Smooth muscle cell of the brain vasculature (primary cell): ENCODE results near the gene ZNF783.
"Not testable (repeated sequence)": the region's sequence is repeated elsewhere in the genome, so short reads cannot be mapped to it uniquely, and the experiment has no call there.

Experiments used
- DNase-seq: peaks from one replicate; pipeline ENCODE4 v3.0.0-alpha.2; 2012; ENCODE audit warnings: low read depth, low spot score

ZNF783 gene

DNA sequence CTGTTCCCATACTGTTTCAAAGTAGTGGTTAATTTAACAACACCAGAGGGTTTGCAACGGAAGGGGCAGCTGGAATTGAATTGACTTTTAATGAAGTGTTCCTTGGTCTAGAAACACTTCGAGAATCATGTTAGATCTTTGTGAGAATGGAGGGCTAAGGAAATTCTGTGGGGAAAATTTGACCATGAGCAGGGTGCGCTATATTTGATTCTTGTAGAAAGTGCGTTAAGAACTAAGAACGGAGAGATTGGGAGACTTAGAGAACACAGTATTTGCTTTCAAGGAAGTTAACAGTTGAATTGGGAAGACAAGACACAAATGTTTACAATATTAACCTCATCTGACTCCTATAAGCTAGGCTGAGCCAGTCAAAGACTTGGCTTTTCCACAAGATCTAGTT, 21.4 kb upstream of the ZNF783 start:
- DNase-seq, result no peak

DNA sequence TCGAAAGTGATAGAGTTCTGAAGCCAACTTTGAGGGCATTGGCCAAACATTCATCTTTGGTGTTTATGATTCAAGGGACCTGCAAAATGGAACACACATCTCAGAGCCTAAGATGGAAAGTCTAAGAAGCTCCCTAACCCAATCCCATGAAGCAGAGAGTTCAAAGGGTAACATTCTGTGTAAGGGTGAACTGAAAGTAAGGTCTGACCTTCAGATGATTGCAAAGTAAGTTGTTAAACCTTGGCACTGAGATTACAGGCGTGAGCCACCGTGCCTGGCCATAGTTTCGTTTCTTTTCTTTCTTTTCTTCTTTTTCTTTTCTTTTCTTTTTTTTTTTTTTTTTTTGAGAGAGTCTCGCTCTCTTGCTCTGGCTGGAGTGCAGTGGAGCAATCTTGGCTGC, 20.3 kb upstream of the ZNF783 start:
- DNase-seq, result no peak

DNA sequence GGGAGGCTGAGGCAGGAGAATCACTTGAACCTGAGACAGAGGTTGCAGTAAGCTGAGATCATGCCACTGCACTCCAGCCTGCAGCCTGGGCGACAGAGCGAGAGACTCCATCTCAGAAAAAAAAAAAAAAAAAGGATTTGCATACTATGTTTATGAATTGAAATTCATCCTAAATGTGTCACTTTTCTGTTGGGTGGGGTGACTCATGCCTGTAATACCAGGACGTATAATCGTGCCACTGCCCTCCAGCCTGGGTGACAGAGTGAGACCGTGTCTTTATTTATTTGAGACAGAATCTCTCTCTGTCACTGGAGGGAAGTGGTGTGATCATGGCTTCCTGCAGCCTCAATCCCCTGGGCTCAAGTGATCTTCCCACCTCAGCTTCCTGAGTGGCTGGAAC, 16.8 kb upstream of the ZNF783 start:
- DNase-seq, result no peak

DNA sequence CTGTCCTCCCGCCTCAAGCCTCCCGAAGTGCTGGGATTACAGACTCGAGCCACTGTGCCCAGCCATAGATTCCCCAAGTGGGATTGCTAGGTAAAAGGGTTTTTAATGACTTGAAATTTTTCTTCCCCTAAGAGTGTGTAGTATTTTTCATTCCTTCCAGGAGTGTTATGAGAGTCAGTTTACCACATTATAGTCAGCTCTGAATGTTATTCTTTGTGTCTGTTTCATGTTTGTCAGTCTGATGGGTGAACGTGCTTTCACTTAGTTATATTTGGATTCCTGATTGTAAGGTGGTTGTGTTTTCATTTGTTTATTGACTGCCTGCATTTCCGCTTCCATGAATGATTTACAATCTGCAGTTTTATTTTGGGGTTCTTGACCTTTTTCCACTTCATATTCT, 16.3 kb upstream of the ZNF783 start:
- no peak for DNase-seq

DNA sequence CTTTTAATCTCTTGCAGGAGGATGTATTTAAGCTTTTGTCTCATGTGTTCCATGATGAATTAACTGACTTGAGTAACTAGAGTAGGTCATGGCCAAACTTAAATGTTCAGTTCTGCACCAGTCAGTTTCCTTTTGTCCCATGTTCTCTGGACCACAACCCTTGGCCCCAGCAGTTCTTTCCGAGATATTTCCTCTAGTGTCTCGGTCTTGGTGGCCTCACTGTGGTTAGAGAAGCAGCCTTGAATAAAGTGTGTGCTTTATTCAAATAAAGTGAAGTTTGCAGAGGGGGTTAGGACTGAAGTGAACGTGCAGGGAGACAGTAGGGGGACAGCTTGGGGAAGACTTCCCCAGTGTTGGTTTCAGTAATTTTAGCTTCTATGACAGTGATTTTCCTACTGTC, 13.2 kb upstream of the ZNF783 start:
- no peak for DNase-seq

DNA sequence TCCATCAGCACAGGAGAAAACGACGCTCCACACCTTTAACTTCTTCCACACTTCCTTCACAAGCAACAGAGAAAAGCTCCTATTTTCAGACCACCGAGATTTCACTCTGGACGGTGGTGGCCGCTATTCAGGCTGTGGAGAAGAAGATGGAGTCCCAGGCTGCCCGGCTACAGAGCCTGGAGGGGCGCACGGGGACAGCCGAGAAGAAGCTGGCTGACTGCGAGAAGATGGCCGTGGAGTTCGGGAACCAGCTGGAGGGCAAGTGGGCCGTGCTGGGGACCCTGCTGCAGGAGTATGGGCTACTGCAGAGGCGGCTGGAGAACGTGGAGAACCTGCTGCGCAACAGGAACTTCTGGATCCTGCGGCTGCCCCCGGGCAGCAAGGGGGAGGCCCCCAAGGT, 11.8 kb upstream of the ZNF783 start:
- DNase-seq, result not testable (repeated sequence)

DNA sequence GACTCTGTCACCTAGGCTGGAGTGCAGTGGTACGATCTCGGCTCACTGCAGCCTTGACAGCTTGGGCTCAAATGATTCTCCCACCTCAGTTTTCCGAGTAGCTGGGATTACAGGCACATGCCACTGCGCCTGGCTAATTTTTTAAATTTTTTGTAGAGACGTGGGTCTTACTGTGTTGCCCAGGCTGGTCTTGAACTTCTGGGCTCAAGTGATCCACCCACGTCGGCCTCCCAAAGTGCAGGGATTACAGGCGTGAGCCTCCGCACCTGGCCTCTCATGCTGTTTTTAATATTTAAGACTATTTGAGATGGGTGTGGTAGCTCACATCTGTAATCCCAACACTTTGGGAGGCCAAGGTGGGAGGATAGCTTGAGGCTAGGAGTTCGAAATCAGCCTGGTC, 10.5 kb upstream of the ZNF783 start:
- not testable (repeated sequence) for DNase-seq

DNA sequence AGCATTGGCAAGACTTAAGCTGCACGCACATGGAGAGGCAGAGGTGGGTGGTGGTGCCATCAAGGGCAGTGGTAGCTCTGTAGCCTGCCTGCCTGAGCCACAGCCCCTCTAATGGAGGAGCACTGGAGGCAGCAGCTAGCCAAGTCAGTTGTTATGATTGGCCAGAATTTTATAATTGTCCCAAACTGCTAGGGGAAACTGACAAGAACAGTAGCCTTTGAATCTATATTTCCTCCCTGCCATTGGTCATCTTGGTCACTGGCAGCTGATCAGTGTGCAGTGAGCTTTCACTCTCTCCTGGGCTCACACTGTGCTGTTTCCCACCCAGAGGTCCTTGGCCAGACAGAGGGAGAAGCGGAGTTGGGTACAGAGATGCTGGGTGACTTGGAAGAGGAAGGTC, 9.6 kb upstream of the ZNF783 start:
- no peak for DNase-seq

DNA sequence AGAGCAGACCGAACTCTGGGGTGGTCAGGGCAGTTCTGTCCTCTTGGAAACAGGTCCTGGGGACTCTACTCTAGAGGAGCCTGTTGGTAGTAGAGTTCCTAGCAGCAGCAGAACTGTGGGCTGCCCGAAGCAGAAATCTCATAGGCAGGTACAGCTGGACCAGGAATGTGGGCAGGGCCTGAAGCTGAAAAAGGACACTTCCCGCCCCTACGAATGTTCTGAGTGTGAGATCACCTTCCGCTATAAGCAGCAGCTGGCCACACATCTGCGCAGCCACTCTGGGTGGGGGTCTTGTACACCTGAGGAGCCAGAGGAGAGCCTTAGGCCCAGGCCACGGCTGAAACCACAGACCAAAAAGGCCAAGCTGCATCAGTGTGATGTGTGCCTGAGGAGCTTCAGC, 8.3 kb upstream of the ZNF783 start:
- DNase-seq, result no peak

DNA sequence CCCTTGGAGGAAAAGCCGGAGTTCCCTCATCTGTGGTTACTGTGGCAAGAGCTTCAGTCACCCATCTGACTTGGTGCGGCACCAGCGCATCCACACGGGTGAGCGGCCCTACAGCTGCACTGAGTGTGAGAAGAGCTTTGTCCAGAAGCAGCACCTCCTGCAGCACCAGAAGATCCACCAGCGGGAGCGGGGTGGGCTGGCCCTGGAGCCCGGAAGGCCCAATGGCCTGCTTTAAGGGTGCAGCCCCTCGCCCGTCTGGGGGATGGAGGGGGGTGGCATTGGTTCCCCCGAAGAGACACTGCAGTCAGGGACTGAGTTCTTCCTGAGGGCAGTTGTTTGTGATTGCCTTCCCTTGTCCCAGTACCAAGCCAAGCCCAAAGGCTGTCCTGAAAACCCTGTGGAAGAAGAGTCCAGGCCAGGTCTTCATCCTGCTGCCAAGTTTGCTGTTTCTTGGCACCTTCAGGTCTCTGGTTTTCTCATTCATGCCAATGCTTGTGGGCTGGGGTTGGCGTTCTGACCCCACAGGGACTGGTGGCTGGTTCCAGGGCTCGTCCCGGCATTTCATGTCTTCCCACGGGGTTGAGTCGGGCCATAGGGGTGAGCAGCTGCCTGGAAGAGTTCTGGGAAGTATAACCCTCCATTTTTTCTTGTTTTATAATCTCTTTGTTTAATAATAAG, 7.7 kb upstream of the ZNF783 start:
- no peak for DNase-seq

DNA sequence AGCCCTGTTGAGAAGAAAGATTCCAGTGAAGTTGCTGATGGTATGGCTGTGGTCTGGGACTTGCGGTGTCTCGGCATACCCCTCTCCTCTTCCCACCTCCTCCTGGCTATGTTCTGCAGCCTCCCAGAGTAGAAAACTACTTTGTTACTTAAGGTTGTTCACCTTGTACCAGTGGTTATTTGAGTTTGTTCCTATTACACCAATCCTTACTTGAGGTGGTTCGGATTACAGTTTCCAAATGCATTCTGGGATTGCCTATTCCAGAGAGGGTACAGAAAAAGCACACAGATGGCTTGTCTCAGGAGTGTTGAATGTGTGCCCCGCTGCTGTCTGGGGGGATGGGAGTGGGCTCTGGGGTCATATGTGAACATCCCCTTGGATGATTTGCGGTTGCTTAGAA, 6.8 kb upstream of the ZNF783 start:
- no peak for DNase-seq

DNA sequence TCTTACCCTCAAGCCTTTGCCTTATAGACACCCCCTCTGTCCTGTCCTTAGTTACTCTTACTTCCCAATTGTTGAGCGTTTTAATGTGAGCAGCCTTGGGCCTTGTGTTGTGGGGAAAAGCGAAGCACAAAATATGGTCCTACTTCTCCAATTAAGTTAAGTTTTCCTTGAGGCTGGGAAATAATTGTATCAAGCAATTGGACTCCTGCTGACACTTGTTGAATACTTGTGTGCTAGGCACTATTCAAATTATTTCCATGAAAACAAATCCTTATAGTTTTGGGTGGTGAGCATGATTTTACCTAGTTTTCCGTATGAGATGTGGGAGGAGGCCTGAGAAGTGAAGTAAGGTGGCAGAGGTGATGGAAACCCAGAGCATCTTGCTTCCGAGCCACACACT, 5.4 kb upstream of the ZNF783 start:
- DNase-seq, result no peak

DNA sequence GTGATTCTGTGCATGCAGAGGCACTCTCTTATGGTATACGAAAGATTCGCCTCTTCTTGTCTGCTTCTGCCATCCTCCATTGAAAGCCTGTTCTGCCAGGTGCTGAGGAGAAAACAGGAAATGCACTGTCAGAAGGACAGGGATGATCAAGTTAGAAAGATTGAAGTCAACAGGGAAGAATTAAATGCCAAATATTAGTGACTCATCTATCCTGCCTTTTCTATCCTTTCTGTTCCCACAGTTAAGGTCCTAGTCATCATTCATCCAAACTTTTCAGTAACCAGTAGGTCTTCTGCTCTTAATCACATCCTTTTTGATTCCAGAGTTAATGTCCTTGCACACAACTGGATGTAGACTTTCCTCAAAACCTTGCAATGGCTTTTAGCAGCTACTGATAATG, 4.8 kb upstream of the ZNF783 start:
- no peak for DNase-seq

DNA sequence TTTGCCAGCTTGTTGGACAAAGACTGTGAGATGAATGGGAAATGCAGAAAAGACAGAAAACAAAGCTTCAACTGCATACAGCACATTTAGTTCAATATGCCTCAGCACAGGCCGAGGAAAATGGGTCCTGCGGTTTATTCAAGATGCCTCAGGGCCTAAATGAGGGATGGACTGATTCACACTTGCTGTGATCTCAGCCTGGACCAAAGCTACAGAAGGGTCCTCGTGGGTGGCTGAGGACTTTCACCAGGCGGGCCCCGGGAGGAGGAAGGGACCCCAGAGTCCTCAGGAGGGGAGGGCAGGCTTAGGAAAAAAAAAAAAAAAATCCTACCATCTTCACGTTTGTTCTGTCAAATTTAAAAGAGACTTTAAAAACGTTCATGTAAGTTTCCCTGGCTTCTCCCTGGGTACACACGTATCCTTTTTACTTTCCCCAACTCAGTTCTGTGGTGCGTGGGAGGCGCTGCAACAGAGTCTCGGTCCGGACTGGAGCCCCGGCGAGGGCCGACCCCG, 624 bp upstream of the ZNF783 start:
- DNase-seq, result no peak

DNA sequence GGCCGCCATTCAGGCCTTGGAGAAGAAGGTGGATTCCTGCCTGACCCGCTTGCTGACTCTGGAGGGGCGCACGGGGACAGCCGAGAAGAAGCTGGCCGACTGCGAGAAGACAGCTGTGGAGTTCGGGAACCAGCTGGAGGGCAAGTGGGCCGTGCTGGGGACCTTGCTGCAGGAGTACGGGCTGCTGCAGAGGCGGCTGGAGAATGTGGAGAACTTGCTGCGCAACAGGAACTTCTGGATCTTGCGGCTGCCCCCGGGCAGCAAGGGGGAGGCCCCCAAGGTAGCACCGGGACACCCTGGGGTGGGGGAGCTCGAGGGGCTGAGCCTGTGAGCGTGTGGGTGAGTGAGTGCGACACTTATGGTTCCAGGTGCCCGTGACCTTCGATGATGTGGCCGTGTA, 4.5 kb downstream of the ZNF783 start:
- no peak for DNase-seq

DNA sequence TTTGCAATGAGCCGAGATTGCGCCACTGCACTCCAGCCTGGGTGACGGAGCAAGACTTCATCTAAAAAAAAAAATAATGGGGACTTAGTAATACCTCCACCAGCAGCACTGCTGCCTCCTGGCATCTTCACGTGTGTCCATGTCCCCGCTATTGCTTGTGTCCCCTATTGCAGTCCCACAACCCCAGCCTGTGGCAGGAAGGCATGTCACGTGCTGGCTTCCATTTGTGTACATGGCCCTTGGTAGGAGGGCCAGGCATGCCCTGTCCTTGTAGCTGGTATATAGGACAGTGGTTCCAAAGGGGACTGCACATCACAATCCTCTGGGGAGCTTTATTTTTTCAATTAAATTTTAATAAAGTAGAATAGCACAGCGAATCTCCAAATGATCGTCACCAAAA, 5.7 kb downstream of the ZNF783 start:
- DNase-seq, result no peak

DNA sequence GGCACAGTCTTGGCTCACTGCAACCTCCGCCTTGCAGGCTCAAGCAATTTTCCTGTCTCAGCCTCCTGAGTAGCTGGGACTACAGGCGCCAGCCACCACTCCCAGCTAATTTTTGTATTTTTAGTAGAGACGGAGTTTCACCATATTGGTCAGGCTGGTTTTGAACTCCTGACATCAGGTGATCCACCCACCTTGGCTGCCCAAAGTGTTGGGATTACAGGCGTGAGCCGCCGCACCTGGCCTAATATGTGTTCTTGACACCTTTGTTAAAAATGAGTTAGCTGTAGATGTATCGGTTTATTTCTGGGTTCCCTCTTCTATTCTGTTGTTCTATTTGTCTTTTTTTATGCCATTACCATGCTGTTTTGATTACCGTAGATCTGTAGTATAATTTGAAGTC, 12.4 kb downstream of the ZNF783 start:
- not testable (repeated sequence) for DNase-seq

DNA sequence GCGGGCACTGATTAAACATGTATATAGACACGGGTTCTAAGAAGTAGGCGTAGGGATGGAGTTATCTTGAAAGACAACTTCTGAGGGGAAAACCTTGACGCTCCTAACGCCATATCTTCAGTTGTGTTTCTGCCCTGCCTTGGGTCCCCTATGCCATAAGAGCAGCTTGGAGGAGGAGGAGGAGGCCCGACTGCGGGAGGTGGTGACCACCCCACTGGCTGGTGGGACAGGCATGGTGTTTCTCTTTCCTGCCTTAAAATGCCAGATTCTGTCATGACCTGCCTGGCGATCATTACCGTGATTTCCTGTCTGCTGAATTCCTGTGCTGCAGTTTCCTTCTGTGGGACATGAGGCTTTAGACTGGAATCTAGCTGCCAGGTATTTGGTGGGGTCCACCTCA, 15.9 kb downstream of the ZNF783 start:
- DNase-seq, result no peak

DNA sequence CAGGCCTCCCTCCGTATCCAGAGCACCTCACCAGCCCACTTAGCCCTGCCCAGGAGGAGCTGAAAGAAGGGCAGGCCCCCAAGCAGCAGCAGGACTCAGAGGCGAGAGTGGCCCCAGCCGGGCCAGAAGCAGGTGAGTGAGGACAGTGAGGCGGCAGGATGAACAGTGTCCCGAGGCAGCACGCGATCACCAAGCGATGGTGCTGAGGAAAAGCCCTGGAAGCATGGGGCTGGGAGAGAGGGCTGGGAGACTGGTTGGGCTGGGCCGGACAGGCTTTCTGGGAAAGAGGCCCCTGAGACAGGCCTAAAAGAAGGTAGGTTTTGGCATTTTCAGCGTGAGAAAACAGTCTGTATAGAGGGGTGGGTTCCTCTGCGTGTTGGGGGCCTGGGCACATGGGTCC, 16.4 kb downstream of the ZNF783 start:
- no peak for DNase-seq

DNA sequence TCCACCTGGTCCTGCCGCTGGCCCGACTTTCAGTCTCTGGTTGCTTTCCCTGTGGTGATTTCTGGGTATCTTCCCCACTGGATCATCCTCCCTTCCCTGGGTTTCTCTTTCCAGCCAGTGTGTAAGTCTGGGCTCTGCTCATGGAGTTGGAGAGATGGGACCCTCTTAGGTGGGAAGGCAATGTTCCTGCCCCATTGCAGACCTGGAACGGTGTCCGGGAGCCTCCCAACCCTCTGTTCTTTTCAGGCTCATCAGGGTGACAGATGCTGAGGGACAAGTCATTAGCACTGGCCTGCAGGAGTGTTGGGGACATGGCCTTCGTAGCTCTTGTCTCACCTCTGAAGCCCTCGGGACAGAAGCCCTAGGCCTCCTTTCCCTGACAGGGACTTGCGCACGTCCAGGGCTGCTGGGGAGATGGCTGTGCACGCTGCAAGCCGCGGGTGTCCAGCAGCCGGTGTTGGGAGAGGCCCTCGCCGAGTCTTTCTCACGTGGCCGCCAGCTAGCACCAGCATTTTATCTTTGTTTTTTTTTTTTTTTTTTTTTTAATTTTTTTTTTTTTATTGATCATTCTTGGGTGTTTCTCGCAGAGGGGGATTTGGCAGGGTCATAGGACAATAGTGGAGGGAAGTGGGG, 17.2 kb downstream of the ZNF783 start:
- DNase-seq, result no peak

DNA sequence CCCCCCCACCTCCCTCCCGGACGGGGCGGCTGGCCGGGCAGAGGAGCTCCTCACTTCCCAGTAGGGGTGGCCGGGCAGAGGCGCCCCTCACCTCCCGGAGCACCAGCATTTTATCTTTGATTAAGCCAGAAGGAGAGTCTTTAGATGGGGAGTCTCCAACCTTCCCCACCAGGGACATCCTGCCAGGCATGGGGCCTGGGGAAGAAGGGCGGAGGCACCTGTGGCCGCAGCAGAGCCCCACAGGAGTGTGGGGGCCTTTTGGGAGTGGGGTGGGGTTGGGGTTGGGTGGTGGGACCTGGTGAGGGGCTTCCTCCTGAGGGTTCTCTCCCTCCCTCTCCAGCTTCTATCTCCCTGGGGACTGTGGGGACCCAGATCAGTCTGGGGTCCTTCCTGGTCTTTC, 18.2 kb downstream of the ZNF783 start:
- no peak for DNase-seq

DNA sequence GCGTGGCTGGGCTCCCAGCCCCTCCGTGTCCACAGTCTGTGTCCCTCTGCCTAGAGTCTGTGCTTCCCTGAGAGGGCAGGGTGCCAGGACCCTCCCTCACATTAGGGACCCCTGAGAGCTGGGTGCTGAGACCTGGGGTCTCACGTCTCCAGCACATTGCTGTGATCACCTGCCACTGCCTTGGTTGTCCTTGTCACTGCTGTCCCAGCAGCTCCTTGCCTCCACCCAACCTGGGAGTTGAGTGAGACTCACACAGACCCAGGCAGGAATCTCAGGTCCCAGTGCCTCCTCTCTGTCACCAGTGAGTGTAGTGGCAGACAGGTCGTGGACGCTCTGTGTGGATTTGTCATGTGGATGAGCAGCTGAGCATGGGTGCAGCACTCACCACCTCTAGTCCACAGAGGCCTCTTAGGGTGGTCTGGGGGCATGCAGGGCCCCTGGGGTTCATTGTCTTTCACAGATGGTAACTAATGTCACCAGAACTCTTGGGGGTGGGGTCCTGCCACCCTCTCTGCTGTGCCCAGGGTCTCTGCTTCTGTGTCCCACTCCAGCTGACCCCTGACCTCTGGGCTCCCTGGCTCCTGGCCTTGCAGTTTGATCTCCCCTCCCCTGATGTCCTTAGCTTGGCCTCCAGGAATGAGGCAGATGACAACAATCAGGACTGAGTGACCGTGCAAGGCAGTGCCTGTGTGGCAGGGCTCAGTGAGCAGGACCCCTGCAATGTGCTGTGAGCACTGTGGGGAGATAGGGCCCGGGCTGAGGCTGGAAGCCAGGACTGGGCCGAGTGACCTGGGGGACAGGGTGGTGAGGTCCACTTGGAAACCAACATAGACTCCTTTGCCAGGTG, 18.9 kb downstream of the ZNF783 start:
- DNase-seq, result no peak
